Right atrium auricular region (tissue), 2 donors: ENCODE results near the gene AHI1. TPM values are rescaled to one million over a fixed set of nuclear protein-coding genes. Genes with fewer than 3 reads are reported as not detected.

Source experiments
- DNase-seq: peaks from one replicate; pipeline ENCODE4 v3.0.0-alpha.2; 2019; ENCODE audit warnings: low spot score
- H3K27ac ChIP-seq, 2 donors: fragments of 200-600 bp; sonication (generic); 1 replicate in 1 of 2; 2 replicates in 1 of 2; pipeline ENCODE4 v1.5.1; 2016 to 2019
- H3K27me3 ChIP-seq, 2 donors: fragments of 200-600 bp; sonication (generic); one replicate each; pipeline versions ENCODE4 v1.5.1 to v1.6.0; 2017 to 2019
- H3K36me3 ChIP-seq: fragments of 200-600 bp; sonication (generic); one replicate; pipeline ENCODE4 v1.5.1; 2016
- H3K4me1 ChIP-seq, 2 donors: fragments of 200-600 bp; sonication (generic); one replicate each; pipeline versions ENCODE4 v1.5.1 to v1.6.0; 2017 to 2019
- H3K4me3 ChIP-seq, 2 donors: fragments of 200-600 bp; sonication (generic); 1 replicate in 1 of 2; 2 replicates in 1 of 2; pipeline ENCODE4 v1.5.1; 2017 to 2019; ENCODE audit warnings: mild to moderate bottlenecking in 1 of 2, moderate library complexity in 1 of 2
- H3K9me3 ChIP-seq, 2 donors: fragments of 200-600 bp; sonication (generic); one replicate each; pipeline ENCODE4 v1.5.1; 2019
- CTCF ChIP-seq, 2 donors: fragments of 200-600 bp; sonication (generic); IDR thresholded peaks; one replicate each; pipeline ENCODE4 v1.5.1; 2019; ENCODE audit warnings: antibody characterized with exemption in 2 of 2
- total RNA-seq, 2 donors: library from RNA; depleted of rRNA; stranded (reverse); fragments of >200 nt; gene quantifications; one replicate each; pipeline ENCODE4 v1.1.0, GENCODE V29; 2016

The AHI1 gene
- total RNA-seq, 2 donors from 2014 or later, result 8.5 to 10.2 TPM

GRCh38 chr6:135478626-135479025, 18.9 kb downstream of the AHI1 start:
- TF ChIP-seq CTCF (IDR thresholded peaks at IDR 0.05), result no peak
- no peak for DNase-seq
- H3K27ac ChIP-seq, result no peak overlapping the region
- H3K36me3 ChIP-seq, result peaks cover 24% of the 10 kb centered on the region
- peaks cover 0 to 33% of the 10 kb centered on the region in 2 donors for H3K9me3 ChIP-seq
- H3K4me3 ChIP-seq, result no peak overlapping the region
- no peaks in the 10 kb centered on the region for H3K4me1 ChIP-seq
- H3K27me3 ChIP-seq, result no peaks in the 10 kb centered on the region

GRCh38 chr6:135475292-135475886, 22.2 kb downstream of the AHI1 start:
- no peak overlapping the region for H3K27ac ChIP-seq
- TF ChIP-seq CTCF (IDR thresholded peaks at IDR 0.05), result no peak
- peaks cover 13% of the 10 kb centered on the region for H3K36me3 ChIP-seq
- H3K4me3 ChIP-seq, result no peak overlapping the region
- peaks cover 0 to under 1% of the 10 kb centered on the region in 2 donors for H3K9me3 ChIP-seq
- no peaks in the 10 kb centered on the region for H3K27me3 ChIP-seq
- no peak for DNase-seq
- H3K4me1 ChIP-seq, result no peaks in the 10 kb centered on the region

- DNase-seq, result no peak
- Histone ChIP-seq H3K27ac (no peak overlapping the region), H3K36me3 (peaks cover 3% of the 10 kb centered on the region), H3K9me3 (no peaks in the 10 kb centered on the region), H3K4me3 (no peak overlapping the region), H3K4me1 (no peaks in the 10 kb centered on the region), H3K27me3 (no peaks in the 10 kb centered on the region)
- TF ChIP-seq CTCF (IDR thresholded peaks at IDR 0.05), result no peak
These were observed 23.2 kb downstream of the AHI1 start for GRCh38 chr6:135474362-135474761.

GRCh38 chr6:135465903-135466302, 31.6 kb downstream of the AHI1 start:
- H3K4me3 ChIP-seq, result no peak overlapping the region
- no peak for TF ChIP-seq CTCF (IDR thresholded peaks at IDR 0.05)
- H3K9me3 ChIP-seq, result no peaks in the 10 kb centered on the region
- no peaks in the 10 kb centered on the region for H3K4me1 ChIP-seq
- H3K36me3 ChIP-seq, result peaks cover 37% of the 10 kb centered on the region
- H3K27me3 ChIP-seq, result no peaks in the 10 kb centered on the region
- DNase-seq, result no peak
- no peak overlapping the region for H3K27ac ChIP-seq

- no peak for DNase-seq
- peaks cover 37% of the 10 kb centered on the region for H3K36me3 ChIP-seq
- no peak overlapping the region for H3K27ac ChIP-seq
- no peak overlapping the region for H3K4me3 ChIP-seq
- TF ChIP-seq CTCF (IDR thresholded peaks at IDR 0.05), result no peak
- no peaks in the 10 kb centered on the region for H3K4me1 ChIP-seq
- no peaks in the 10 kb centered on the region for H3K27me3 ChIP-seq
- no peaks in the 10 kb centered on the region for H3K9me3 ChIP-seq
These were observed 32.2 kb downstream of the AHI1 start for GRCh38 chr6:135465307-135465706.

- no peaks in the 10 kb centered on the region for H3K27me3 ChIP-seq
- H3K27ac ChIP-seq, result no peak overlapping the region
- no peak overlapping the region for H3K4me3 ChIP-seq
- H3K36me3 ChIP-seq, result peaks cover 37% of the 10 kb centered on the region
- TF ChIP-seq CTCF (IDR thresholded peaks at IDR 0.05), result no peak
- no peaks in the 10 kb centered on the region for H3K4me1 ChIP-seq
- DNase-seq, result no peak
- H3K9me3 ChIP-seq, result no peaks in the 10 kb centered on the region
These were observed 32.9 kb downstream of the AHI1 start for GRCh38 chr6:135464634-135465033.
